Tibial nerve (tissue), 4 donors: ENCODE measurements around the gene RAVER2.
"Not testable (repeated sequence)": the region's sequence is repeated elsewhere in the genome, so short reads cannot be mapped to it uniquely, and the experiment has no call there.

Source experiments
- EP300 ChIP-seq, 2 donors: sonication (generic); formaldehyde crosslinking; IDR thresholded peaks; one replicate each; pipeline ENCODE4 v1.6.1; 2017; ENCODE audit warnings: antibody characterized with exemption in 2 of 2, mild to moderate bottlenecking in 1 of 2
- POLR2A ChIP-seq, 2 donors: fragments of 450-650 bp; IDR thresholded peaks; one replicate each; pipeline ENCODE4 v1.6.1; 2017; ENCODE audit warnings: antibody characterized with exemption in 2 of 2, mild to moderate bottlenecking in 2 of 2, moderate library complexity in 2 of 2
- TF ChIP-seq, protein P1 (sequence below), 5 experiments: fragments of 200-600 bp in 3 of 5; fragments of 450-650 bp in 2 of 5; sonication (generic) in 3 of 5; IDR thresholded peaks; one replicate each; pipeline ENCODE4 v1.5.1; 2016 to 2019; ENCODE audit warnings: antibody characterized with exemption in 5 of 5, mild to moderate bottlenecking in 3 of 5, moderate library complexity in 2 of 5

DNA sequence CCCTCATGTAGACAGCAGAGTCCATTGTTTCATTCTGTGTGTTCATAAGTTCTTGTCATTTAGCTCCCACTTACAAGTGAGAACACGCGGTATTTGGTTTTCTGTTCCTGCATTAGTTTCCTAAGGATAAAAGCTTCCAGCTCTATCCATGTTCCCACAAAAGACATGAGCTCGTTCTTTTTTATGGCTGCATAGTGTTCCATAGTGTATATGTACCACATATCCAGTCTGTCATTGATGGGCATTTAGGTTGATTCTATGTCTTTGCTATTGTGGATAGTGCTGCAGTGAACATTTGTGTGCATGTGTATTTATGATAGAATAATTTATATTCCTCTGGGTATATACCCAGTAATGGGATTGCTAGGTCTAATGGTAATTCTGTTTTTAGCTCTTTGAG, 75.7 kb downstream of the RAVER2 start:
- TF ChIP-seq, protein P1, sequence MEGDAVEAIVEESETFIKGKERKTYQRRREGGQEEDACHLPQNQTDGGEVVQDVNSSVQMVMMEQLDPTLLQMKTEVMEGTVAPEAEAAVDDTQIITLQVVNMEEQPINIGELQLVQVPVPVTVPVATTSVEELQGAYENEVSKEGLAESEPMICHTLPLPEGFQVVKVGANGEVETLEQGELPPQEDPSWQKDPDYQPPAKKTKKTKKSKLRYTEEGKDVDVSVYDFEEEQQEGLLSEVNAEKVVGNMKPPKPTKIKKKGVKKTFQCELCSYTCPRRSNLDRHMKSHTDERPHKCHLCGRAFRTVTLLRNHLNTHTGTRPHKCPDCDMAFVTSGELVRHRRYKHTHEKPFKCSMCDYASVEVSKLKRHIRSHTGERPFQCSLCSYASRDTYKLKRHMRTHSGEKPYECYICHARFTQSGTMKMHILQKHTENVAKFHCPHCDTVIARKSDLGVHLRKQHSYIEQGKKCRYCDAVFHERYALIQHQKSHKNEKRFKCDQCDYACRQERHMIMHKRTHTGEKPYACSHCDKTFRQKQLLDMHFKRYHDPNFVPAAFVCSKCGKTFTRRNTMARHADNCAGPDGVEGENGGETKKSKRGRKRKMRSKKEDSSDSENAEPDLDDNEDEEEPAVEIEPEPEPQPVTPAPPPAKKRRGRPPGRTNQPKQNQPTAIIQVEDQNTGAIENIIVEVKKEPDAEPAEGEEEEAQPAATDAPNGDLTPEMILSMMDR (IDR thresholded peaks at IDR 0.05), result not testable (repeated sequence)
- TF ChIP-seq POLR2A, EP300 (IDR thresholded peaks at IDR 0.05): not testable (repeated sequence)
